ENCODE data around the gene FAM229A. TPM values are rescaled to one million over a fixed set of nuclear protein-coding genes. Genes with fewer than 3 reads are reported as not detected.

FAM229A gene
- total RNA-seq, 1 experiment from 2014 or later: 9.4 TPM

- TF ChIP-seq ZNF138 (CRISPR knock-in tag; conservative IDR thresholded peaks at IDR 0.05) (no peak), ATF6 (CRISPR knock-in tag; IDR thresholded peaks at IDR 0.05) (no peak), CBFB (CRISPR knock-in tag; IDR thresholded peaks at IDR 0.05; ENCODE audit: low read depth) (no peak), TEAD1 (CRISPR knock-in tag; IDR thresholded peaks at IDR 0.05) (no peak), PRRX2 (CRISPR knock-in tag; IDR thresholded peaks at IDR 0.05) (no peak; the same call in 1 of the 2 replicates), ZNF512 (CRISPR knock-in tag; IDR thresholded peaks at IDR 0.05; ENCODE audit: borderline replicate concordance) (no peak), NFATC4 (CRISPR knock-in tag; IDR thresholded peaks at IDR 0.05) (no peak), IRF1 (CRISPR knock-in tag; IDR thresholded peaks at IDR 0.05) (no peak), MAX (CRISPR knock-in tag; IDR thresholded peaks at IDR 0.05) (0 out of 2 replicates have a peak, but pooled peaks have one; percentile 34), JUN (CRISPR knock-in tag; IDR thresholded peaks at IDR 0.05) (no peak), ATF3 (CRISPR knock-in tag; conservative IDR thresholded peaks at IDR 0.05) (no peak), HMGXB4 (CRISPR knock-in tag; IDR thresholded peaks at IDR 0.05) (no peak; the same call in 1 of the 2 replicates), SP1 (CRISPR knock-in tag; conservative IDR thresholded peaks at IDR 0.05) (no peak), AFF4 (CRISPR knock-in tag; IDR thresholded peaks at IDR 0.05; ENCODE audit: borderline replicate concordance) (0 out of 2 replicates have a peak, but pooled peaks have one; percentile 15), CREM (CRISPR knock-in tag; IDR thresholded peaks at IDR 0.05) (0 out of 2 replicates have a peak, but pooled peaks have one; percentile 67), ZMAT4 (CRISPR knock-in tag; IDR thresholded peaks at IDR 0.05) (no peak), MYBL2 (CRISPR knock-in tag; IDR thresholded peaks at IDR 0.05) (no peak; the same call in 1 of the 2 replicates), ARID4B (CRISPR knock-in tag; IDR thresholded peaks at IDR 0.05; ENCODE audit: borderline replicate concordance) (peak; percentile 9; the same call in 1 of the 2 replicates), GTF2I (CRISPR knock-in tag; conservative IDR thresholded peaks at IDR 0.05) (no peak), FOXP1 (CRISPR knock-in tag; IDR thresholded peaks at IDR 0.05; ENCODE audit: borderline replicate concordance) (peak; percentile 78), OVOL2 (CRISPR knock-in tag; IDR thresholded peaks at IDR 0.05; ENCODE audit: borderline replicate concordance) (no peak)
Measured at GRCh38 chr1:32361674-32362473, 411 bp downstream of the FAM229A start (continued).
